ENCODE measurements around the gene HAUS2.

Gene HAUS2

DNA sequence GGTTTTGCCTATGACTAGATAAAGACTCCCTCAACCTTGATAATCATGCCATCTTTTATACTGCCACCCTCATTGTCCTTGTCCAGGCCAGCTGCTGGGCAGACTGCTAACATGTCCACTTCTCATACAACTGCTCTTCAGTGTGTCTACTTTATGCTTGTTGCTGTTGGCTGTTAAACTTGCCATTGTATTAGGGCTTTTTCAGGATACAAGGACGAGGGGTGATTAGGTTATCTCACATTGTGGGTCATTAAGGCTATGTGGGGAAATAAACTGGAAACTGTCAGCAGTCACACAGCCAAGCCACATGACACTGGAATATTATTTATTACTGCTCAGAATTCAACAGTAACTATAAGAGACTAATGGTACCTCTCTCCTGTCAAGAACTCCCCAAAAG lies 62.9 kb downstream of the HAUS2 start:
- DNase-seq: no peak

DNA sequence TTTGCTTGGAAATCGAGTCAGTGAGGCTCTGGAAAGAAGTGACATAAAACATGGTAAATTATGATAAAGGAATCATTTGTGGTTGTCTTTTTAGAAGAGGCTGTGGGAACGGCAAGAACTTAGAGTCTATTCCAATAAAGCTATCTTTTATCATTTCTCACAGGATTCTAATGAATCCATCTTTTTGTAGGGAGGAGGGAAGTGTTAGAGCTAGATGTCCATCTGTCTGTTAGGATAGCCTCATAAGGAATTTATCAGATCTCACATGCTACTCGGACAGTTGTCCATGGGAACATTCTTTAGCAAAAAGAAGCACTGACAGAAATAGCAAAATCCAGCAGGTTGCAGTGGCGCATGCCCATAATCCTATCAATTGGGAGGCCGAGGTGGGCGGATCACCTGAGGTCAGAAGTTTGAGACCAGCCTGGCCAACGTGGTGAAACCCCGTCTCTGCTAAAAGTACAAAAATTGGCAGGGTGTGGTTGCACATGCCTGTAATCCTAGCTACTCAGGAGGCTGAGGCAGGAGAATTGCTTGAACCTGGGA lies 63.8 kb downstream of the HAUS2 start:
- DNase-seq: no peak

DNA sequence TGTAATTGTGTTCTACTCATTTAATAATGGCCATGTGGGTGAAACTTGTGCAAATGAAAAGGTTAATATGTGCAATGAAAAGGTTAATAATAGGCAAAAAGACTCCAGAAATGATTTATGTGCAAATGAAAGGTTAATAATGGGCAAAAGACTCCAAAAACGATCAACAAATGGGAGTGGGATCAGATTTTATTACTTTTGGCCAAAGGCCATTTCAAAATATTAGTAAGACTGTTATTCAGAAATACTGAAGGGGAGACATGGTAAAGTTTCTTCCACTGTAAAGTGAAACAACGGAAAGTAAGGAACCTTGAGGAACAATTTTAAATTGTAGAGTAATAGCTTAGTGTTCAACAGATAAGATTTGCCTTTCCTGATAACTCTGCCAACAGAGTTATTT lies 67.5 kb downstream of the HAUS2 start:
- no peak for DNase-seq

Data from NCI-H1105 (cell line).